K562 (cell line): Measurements from ENCODE around the gene COL7A1. TPM values are rescaled to one million over a fixed set of nuclear protein-coding genes. Genes with fewer than 3 reads are reported as not detected.

Source experiments
- ATAC-seq: fragments of 200-7000 bp; cut with Tn5 transposase; 3 replicates; pipeline ENCODE4 v1.9.1; 2020; ENCODE audit warnings: moderate library complexity
- BruUV-seq: library from RNA; stranded (reverse); fragments of 400-500 nt; replicated peaks from 2 replicates; lab custom pipeline; 2021; lab: Mats Ljungman, UMichigan
- CTCF ChIA-PET: fragments of 300-600 bp; formaldehyde crosslinking; extraction: SDS; loops from one replicate; lab custom pipeline; 2021; ENCODE audit warnings: low intra/inter-chr PET ratio; lab: Yijun Ruan, JAX
- POLR2A ChIA-PET: fragments of 300-600, 350-650 bp; sonication (Branson Sonifier 250); formaldehyde crosslinking; extraction: SDS; loops from one replicate; lab custom pipeline; 2021; ENCODE audit warnings: antibody characterized with exemption, inconsistent platforms; lab: Yijun Ruan, JAX
- DNase-seq, 4 experiments: peaks; one replicate each; pipeline versions ENCODE4 v3.0.0 to v3.0.0-alpha.2; 2011 to 2018; ENCODE audit warnings: low spot score in 3 of 4, mixed read lengths in 3 of 4; ENCODE audit errors: extremely low read depth in 1 of 4
- FAIRE-seq: peaks from 2 replicates; lab custom pipeline; 2011; peaks lifted over from hg19 to GRCh38; lab: Jason Lieb, UNC
- H2AFZ ChIP-seq: 2 replicates; pipeline ENCODE4 v1.6.0; 2011; ENCODE audit warnings: low read depth, low read length, control low read depth, inconsistent platforms
- H3K27ac ChIP-seq: fragments of 200-600 bp; 3 replicates; pipeline ENCODE4 v1.8.0; 2011; ENCODE audit warnings: low read depth, mild to moderate bottlenecking, control low read depth, inconsistent platforms, low read length, moderate library complexity, mixed read lengths; ENCODE audit errors: extremely low read depth
- H3K27me3 ChIP-seq, 2 experiments: fragments of 300-600 bp in 1 of 2; 2 replicates in 1 of 2; 3 replicates in 1 of 2; pipeline versions ENCODE4 v1.6.0 to v1.8.0; 2011; ENCODE audit warnings: inconsistent platforms in 2 of 2, low read length in 2 of 2, mild to moderate bottlenecking in 1 of 2, mixed read lengths in 1 of 2, moderate library complexity in 1 of 2; ENCODE audit not compliant: control insufficient read depth in 2 of 2, insufficient read depth in 2 of 2
- H3K36me3 ChIP-seq: fragments of 300-600 bp; 3 replicates; pipeline ENCODE4 v1.8.0; 2011; ENCODE audit warnings: mild to moderate bottlenecking, low read length, inconsistent platforms; ENCODE audit not compliant: control insufficient read depth, insufficient read depth
- H3K4me1 ChIP-seq, 2 experiments: fragments of 200-600 bp in 1 of 2; replicated peaks in 1 of 2; 2 replicates in 1 of 2; 3 replicates in 1 of 2; pipeline versions ENCODE4 v1.5.1 to v1.8.0; 2011; ENCODE audit warnings: inconsistent platforms in 2 of 2, low read length in 2 of 2, mild to moderate bottlenecking in 1 of 2, mixed read lengths in 1 of 2, moderate library complexity in 1 of 2; ENCODE audit not compliant: control insufficient read depth in 2 of 2, insufficient read depth in 2 of 2
- H3K4me2 ChIP-seq: 2 replicates; pipeline ENCODE4 v1.6.1; 2011; ENCODE audit warnings: low read length, control low read depth, inconsistent platforms, mixed read lengths; ENCODE audit not compliant: insufficient read depth
- H3K4me3 ChIP-seq: fragments of 200-600 bp; sonication (generic), shearing (Covaris generic); 2 replicates; pipeline ENCODE4 v1.5.1; 2016; ENCODE audit warnings: control low read depth, inconsistent platforms
- H3K79me2 ChIP-seq: fragments of 200-600 bp; 3 replicates; pipeline ENCODE4 v1.8.0; 2011; ENCODE audit warnings: low read length, inconsistent platforms; ENCODE audit not compliant: control insufficient read depth, insufficient read depth
- H3K9ac ChIP-seq, 2 experiments: 2 replicates each; pipeline versions ENCODE4 v1.6.0 to v1.6.1; 2011; ENCODE audit warnings: low read depth in 2 of 2, low read length in 2 of 2, control low read depth in 1 of 2, inconsistent platforms in 1 of 2, mild to moderate bottlenecking in 1 of 2, mixed read lengths in 1 of 2; ENCODE audit not compliant: insufficient read depth in 1 of 2
- H3K9me1 ChIP-seq: one replicate; pipeline ENCODE4 v1.6.0; 2011; ENCODE audit warnings: inconsistent platforms, mild to moderate bottlenecking, low read length, moderate library complexity; ENCODE audit not compliant: control insufficient read depth, insufficient read depth
- H3K9me3 ChIP-seq: replicated peaks from 2 replicates; pipeline ENCODE4 v1.5.1; 2011; ENCODE audit warnings: low read depth, low read length, inconsistent platforms; ENCODE audit not compliant: control insufficient read depth, insufficient read depth
- H4K20me1 ChIP-seq: replicated peaks from 2 replicates; pipeline ENCODE4 v1.6.1; 2011; ENCODE audit warnings: low read length, inconsistent platforms, mixed read lengths; ENCODE audit not compliant: control insufficient read depth, insufficient read depth
- GTF2A2 ChIP-seq: IDR thresholded peaks from 2 replicates; pipeline ENCODE4 v1.6.1; 2016; ENCODE audit warnings: mild to moderate bottlenecking, missing genetic modification characterization, missing compliant biosample characterization
- MAFG ChIP-seq: fragments of 450-650 bp; conservative IDR thresholded peaks from 2 replicates; pipeline ENCODE4 v1.6.1; 2016; ENCODE audit warnings: missing genetic modification characterization, missing compliant biosample characterization
- NFIC ChIP-seq: fragments of 450-650 bp; IDR thresholded peaks from 2 replicates; pipeline ENCODE4 v1.6.1; 2017; ENCODE audit warnings: mild to moderate bottlenecking, inconsistent platforms
- ZNF217 ChIP-seq: sonication (generic); formaldehyde crosslinking; IDR thresholded peaks from 2 replicates; pipeline ENCODE4 v1.8.0; 2022; ENCODE audit warnings: mild to moderate bottlenecking, missing genetic modification reagents
- WGBS: fragments of 100-300 bp; shearing (Covaris generic); methylation state at CpG from one replicate; pipeline ENCODE4 v1.1.6; 2016; ENCODE audit warnings: low coverage, mixed read lengths; ENCODE audit not compliant: insufficient coverage; ENCODE audit errors: missing lambda C conversion rate; 5-methylcytosine and 5-hydroxymethylcytosine counted together
- in situ Hi-C: fragments of 300-500 bp; cut with MboI; formaldehyde crosslinking; loops from 4 replicates; pipeline ENCODE4 v1.15.0; 2018; ENCODE audit warnings: inconsistent platforms, mixed read lengths
- intact Hi-C: fragments of 100-400 bp; cut with micrococcal nuclease; formaldehyde crosslinking; loops from 2 replicates; pipeline ENCODE4 v1.14.2; 2022
- polyA plus RNA-seq, 8 experiments: library from polyadenylated mRNA; depleted of rRNA in 4 of 8; stranded (reverse) in 5 of 8; unstranded in 3 of 8; fragments of >200 nt; fragmentation: Nextera tagmentation in 2 of 8; fragmentation: Illumina TruSeq in 1 of 8; extraction: Ambion mirVana in 2 of 8; extraction: Trizol in 1 of 8; gene quantifications; 2 replicates each; pipeline versions ENCODE4 v1.2.1 to v1.2.3, GENCODE V29; 2011 to 2014; ENCODE audit warnings: inconsistent platforms in 1 of 8, missing spikeins in 1 of 8
- total RNA-seq, 7 experiments: library from RNA; depleted of rRNA in 6 of 7; stranded (reverse); fragments of >200 nt in 6 of 7; fragmentation: Illumina TruSeq in 2 of 7; extraction: Trizol in 2 of 7; gene quantifications; 2 replicates each; pipeline versions ENCODE4 v1.2.1 to v1.2.3, GENCODE V29; 2011 to 2021; ENCODE audit warnings: low replicate concordance in 1 of 7
- TF ChIP-seq, protein P1 (sequence below): sonication (generic); formaldehyde crosslinking; IDR thresholded peaks from 2 replicates; pipeline ENCODE4 v1.9.0; 2022; ENCODE audit warnings: mild to moderate bottlenecking, missing genetic modification reagents
- TF ChIP-seq, protein P2 (sequence below): fragments of 450-650 bp; formaldehyde crosslinking; IDR thresholded peaks from 2 replicates; pipeline ENCODE4 v1.4.0; 2020; ENCODE audit warnings: mild to moderate bottlenecking, moderate library complexity
- TF ChIP-seq, protein P3 (sequence below): fragments of 450-650 bp; formaldehyde crosslinking; IDR thresholded peaks from 2 replicates; pipeline ENCODE4 v1.4.0; 2022; ENCODE audit warnings: missing genetic modification characterization
- TF ChIP-seq, protein P4 (sequence below): fragments of 450-650 bp; formaldehyde crosslinking; IDR thresholded peaks from 2 replicates; pipeline ENCODE4 v1.4.0; 2020; ENCODE audit warnings: mild to moderate bottlenecking, mixed read lengths

COL7A1 gene
- total and polyA plus RNA-seq, 9 of the 15 experiments (the other 6 are each of a cell fraction or from before 2014, with no cell fraction given), result 0.09 to 0.66 (median 0.35) TPM; not detected in 3

DNA sequence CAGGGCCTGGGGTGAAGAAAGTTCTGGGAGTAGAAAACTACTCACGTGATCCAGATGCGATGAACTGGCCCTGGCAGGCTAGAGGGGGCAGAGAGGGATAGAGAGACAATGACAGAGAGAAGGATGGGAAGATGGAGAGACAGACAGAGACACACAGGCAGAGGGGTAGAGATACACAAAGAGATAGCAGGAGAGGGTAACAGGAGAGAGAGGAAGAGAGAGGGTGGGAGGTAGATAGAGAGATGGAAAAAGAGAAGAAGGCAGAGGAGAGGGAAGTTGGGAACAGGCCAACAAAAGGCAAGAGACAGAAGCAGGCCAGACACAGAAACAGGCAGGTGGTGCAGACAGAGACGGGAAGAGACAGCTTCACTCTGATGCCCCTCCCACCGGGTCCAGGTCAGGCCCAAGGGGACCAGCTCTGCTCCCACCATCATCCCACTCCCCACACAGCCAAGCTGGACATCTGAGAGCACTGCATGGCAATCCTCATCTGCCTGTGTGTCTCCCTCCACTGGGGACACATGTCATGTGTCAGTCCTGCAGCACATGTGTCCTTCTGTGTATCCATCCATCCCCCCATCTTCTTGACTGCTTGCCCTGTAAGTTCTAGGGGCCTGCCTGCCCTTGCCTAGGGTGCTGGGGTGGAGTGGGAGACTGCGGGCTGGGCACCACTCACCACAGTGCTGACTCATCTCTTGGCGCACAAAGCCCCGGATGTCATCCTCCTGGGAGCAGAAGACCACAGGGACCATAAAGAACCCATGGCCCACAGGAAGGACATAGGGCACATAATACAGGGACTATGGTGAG is 29.3 kb downstream of the COL7A1 start:
- intact Hi-C loops, result no loop called here
- no peak overlapping the region for H2AFZ ChIP-seq
- peaks cover 5 to 50% of the 10 kb centered on the region in 2 experiments; a peak in 3 of 5 replicates for H3K4me1 ChIP-seq
- TF ChIP-seq ZNF217 (CRISPR knock-in tag) (no peak), GTF2A2 (tag) (no peak), MAFG (tag) (0 out of 2 replicates have a peak, but pooled peaks have one; percentile 11), NFIC (peak; percentile 48)
- TF ChIP-seq, protein P1, sequence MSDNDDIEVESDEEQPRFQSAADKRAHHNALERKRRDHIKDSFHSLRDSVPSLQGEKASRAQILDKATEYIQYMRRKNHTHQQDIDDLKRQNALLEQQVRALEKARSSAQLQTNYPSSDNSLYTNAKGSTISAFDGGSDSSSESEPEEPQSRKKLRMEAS, result peak; percentile 50
- TF ChIP-seq, protein P2, sequence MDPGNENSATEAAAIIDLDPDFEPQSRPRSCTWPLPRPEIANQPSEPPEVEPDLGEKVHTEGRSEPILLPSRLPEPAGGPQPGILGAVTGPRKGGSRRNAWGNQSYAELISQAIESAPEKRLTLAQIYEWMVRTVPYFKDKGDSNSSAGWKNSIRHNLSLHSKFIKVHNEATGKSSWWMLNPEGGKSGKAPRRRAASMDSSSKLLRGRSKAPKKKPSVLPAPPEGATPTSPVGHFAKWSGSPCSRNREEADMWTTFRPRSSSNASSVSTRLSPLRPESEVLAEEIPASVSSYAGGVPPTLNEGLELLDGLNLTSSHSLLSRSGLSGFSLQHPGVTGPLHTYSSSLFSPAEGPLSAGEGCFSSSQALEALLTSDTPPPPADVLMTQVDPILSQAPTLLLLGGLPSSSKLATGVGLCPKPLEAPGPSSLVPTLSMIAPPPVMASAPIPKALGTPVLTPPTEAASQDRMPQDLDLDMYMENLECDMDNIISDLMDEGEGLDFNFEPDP (CRISPR knock-in tag), result no peak
- TF ChIP-seq, protein P3, sequence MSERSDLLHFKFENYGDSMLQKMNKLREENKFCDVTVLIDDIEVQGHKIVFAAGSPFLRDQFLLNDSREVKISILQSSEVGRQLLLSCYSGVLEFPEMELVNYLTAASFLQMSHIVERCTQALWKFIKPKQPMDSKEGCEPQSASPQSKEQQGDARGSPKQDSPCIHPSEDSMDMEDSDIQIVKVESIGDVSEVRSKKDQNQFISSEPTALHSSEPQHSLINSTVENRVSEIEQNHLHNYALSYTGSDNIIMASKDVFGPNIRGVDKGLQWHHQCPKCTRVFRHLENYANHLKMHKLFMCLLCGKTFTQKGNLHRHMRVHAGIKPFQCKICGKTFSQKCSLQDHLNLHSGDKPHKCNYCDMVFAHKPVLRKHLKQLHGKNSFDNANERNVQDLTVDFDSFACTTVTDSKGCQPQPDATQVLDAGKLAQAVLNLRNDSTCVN (CRISPR knock-in tag), result 0 out of 2 replicates have a peak, but pooled peaks have one; percentile 73
- TF ChIP-seq, protein P4, sequence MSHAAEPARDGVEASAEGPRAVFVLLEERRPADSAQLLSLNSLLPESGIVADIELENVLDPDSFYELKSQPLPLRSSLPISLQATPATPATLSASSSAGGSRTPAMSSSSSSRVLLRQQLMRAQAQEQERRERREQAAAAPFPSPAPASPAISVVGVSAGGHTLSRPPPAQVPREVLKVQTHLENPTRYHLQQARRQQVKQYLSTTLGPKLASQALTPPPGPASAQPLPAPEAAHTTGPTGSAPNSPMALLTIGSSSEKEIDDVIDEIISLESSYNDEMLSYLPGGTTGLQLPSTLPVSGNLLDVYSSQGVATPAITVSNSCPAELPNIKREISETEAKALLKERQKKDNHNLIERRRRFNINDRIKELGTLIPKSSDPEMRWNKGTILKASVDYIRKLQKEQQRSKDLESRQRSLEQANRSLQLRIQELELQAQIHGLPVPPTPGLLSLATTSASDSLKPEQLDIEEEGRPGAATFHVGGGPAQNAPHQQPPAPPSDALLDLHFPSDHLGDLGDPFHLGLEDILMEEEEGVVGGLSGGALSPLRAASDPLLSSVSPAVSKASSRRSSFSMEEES (CRISPR knock-in tag), result peak; percentile 26
- H3K36me3 ChIP-seq, result no peaks in the 10 kb centered on the region
- no peaks in the 10 kb centered on the region for H3K79me2 ChIP-seq
- no TSS peak for BruUV-seq
- H3K27ac ChIP-seq, result no peak overlapping the region
- no peaks in the 10 kb centered on the region for H3K9me1 ChIP-seq
- in situ Hi-C loops, result no loop called here
- FAIRE-seq (no peak), ATAC-seq (no peak), DNase-seq (no peak)
- WGBS, result 34% methylated on average over 7 of the region's 7 CpGs
- H3K27me3 ChIP-seq, result no peaks in the 10 kb centered on the region
- no peak overlapping the region for H3K4me2 ChIP-seq
- no peaks in the 10 kb centered on the region for H3K9me3 ChIP-seq
- H3K4me3 ChIP-seq, result no peak overlapping the region
- no peaks in the 10 kb centered on the region for H4K20me1 ChIP-seq
- no peak overlapping the region; a peak in 1 of 4 replicates for H3K9ac ChIP-seq
- POLR2A ChIA-PET, result no interaction called here
- CTCF ChIA-PET, result no interaction called here
